GM21515 (cell line): ENCODE data around the gene SELENOM.
A peak's percentile ranks its signal among the peaks of the same experiment; 100 is the strongest.

Experiments used
- ATAC-seq: cut with Tn5 transposase; IDR thresholded peaks from one replicate; pipeline ENCODE4 v1.9.1; 2021; ENCODE audit not compliant: unreplicated experiment

The SELENOM gene

GRCh38 chr22:31107178-31107893 is at the start of gene SELENOM:
Gene SELENOM, minus strand, starts transcription at chr22:31107568. Its CDS starts 63 bp downstream, at chr22:31107505.
- ATAC-seq = peak; percentile 78

- no peak for ATAC-seq
Measured at GRCh38 chr22:31155422-31155821, 48.1 kb upstream of the SELENOM start.

- no peak for ATAC-seq
Measured at GRCh38 chr22:31154975-31155374, 47.6 kb upstream of the SELENOM start.

- ATAC-seq = no peak
Measured at GRCh38 chr22:31153357-31153756, 46.0 kb upstream of the SELENOM start.

- no peak for ATAC-seq
Measured at GRCh38 chr22:31151872-31152271, 44.5 kb upstream of the SELENOM start.

- no peak for ATAC-seq
Measured at GRCh38 chr22:31150615-31151014, 43.2 kb upstream of the SELENOM start.

- no peak for ATAC-seq
Measured at GRCh38 chr22:31148953-31149627, 41.7 kb upstream of the SELENOM start.

- no peak for ATAC-seq
Measured at GRCh38 chr22:31148488-31148887, 41.1 kb upstream of the SELENOM start.

GRCh38 chr22:31144223-31144622 is 36.9 kb upstream of the SELENOM start:
- ATAC-seq = no peak

- ATAC-seq = no peak
Measured at GRCh38 chr22:31143537-31143936, 36.2 kb upstream of the SELENOM start.

GRCh38 chr22:31143038-31143437 is 35.7 kb upstream of the SELENOM start:
- no peak for ATAC-seq

GRCh38 chr22:31142285-31142684 is 34.9 kb upstream of the SELENOM start:
- no peak for ATAC-seq

GRCh38 chr22:31141551-31141950 is 34.2 kb upstream of the SELENOM start:
- no peak for ATAC-seq

GRCh38 chr22:31140746-31141145 is 33.4 kb upstream of the SELENOM start:
- ATAC-seq = no peak

GRCh38 chr22:31139866-31140716 is 32.7 kb upstream of the SELENOM start, which contains the start of gene PLA2G3:
Gene PLA2G3, minus strand, starts transcription at chr22:31140508. Its CDS starts 154 bp downstream, at chr22:31140354.
- no peak for ATAC-seq

GRCh38 chr22:31139066-31139465 is 31.7 kb upstream of the SELENOM start:
- no peak for ATAC-seq

- no peak for ATAC-seq
Measured at GRCh38 chr22:31138126-31138525, 30.8 kb upstream of the SELENOM start.

GRCh38 chr22:31137721-31138120 is 30.4 kb upstream of the SELENOM start:
- no peak for ATAC-seq

- ATAC-seq = no peak
Measured at GRCh38 chr22:31136711-31137110, 29.3 kb upstream of the SELENOM start.

- no peak for ATAC-seq
Measured at GRCh38 chr22:31136155-31136554, 28.8 kb upstream of the SELENOM start.

GRCh38 chr22:31135706-31136105 is 28.3 kb upstream of the SELENOM start:
- ATAC-seq = no peak

- no peak for ATAC-seq
Measured at GRCh38 chr22:31134688-31135087, 27.3 kb upstream of the SELENOM start.
